ENCODE measurements around the gene ASH1L. TPM values are rescaled to one million over a fixed set of nuclear protein-coding genes. Genes with fewer than 3 reads are reported as not detected.

Gene ASH1L
- total RNA-seq, 3 donors from 2014 or later = 83.2 to 103 (median 85.6) TPM

DNA sequence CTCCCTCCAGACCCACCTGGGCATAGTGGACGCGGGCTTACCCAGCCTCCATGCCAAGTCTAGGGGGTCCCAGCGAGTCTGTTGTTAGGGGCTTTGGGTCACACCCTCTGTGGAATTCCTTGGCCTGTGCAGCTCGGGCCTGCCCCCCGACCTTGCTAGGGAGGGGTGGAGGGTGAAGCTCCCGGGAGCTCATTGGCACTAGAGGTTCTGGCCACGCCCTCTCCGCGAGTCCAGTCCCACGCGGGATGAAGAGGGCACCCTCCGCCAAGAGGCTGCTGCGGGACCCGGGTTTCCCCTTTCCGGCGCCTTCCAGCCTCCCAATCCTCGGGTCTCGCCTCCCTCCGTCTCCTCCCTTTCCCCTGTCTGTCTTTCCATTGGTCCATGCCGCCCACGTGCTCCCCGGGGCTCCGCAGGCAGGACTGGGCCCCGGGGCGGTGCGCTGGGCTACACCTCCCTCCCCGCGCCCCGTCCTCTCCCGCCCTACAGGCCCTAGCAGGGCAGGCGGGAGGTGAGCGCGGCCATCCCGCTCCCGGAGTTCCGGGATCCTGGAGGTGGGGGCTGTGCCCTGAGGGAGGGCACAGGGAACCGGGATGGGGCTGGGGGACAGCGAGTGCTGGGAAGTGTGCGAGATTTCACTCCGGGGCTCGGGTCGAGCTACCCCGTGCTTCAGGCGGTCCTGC is 238.4 kb downstream of the ASH1L start:
- peak; percentile 93 to 94 for DNase-seq (ENCODE audit: low spot score in 2 of 2)
- Histone ChIP-seq H3K4me3 (peak overlapping the region; percentile 73 to 82 (median 79)), H3K9me3 (no peaks in the 10 kb centered on the region), H3K4me1 (peaks cover 5 to 9% of the 10 kb centered on the region in 2 donors), H3K36me3 (no peaks in the 10 kb centered on the region), H3K27me3 (no peaks in the 10 kb centered on the region), H3K27ac (peak overlapping the region; percentile 90 to 97)
- intact Hi-C loops (cut with DNase I; ENCODE audit: low total_unique reads) = loop anchor here (5.0 kb wide), 1 partner anchor 72 kb away; no protein-coding TSS in a partner anchor
- TF ChIP-seq POLR2A (IDR thresholded peaks at IDR 0.05) = peak; percentile 58
- peak; percentile 30 to 41 (median 33) for TF ChIP-seq POLR2AphosphoS5 (IDR thresholded peaks at IDR 0.05)
- TF ChIP-seq, protein P1, sequence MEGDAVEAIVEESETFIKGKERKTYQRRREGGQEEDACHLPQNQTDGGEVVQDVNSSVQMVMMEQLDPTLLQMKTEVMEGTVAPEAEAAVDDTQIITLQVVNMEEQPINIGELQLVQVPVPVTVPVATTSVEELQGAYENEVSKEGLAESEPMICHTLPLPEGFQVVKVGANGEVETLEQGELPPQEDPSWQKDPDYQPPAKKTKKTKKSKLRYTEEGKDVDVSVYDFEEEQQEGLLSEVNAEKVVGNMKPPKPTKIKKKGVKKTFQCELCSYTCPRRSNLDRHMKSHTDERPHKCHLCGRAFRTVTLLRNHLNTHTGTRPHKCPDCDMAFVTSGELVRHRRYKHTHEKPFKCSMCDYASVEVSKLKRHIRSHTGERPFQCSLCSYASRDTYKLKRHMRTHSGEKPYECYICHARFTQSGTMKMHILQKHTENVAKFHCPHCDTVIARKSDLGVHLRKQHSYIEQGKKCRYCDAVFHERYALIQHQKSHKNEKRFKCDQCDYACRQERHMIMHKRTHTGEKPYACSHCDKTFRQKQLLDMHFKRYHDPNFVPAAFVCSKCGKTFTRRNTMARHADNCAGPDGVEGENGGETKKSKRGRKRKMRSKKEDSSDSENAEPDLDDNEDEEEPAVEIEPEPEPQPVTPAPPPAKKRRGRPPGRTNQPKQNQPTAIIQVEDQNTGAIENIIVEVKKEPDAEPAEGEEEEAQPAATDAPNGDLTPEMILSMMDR (IDR thresholded peaks at IDR 0.05) = peak in 1 of 3 donors; percentile 11

DNA sequence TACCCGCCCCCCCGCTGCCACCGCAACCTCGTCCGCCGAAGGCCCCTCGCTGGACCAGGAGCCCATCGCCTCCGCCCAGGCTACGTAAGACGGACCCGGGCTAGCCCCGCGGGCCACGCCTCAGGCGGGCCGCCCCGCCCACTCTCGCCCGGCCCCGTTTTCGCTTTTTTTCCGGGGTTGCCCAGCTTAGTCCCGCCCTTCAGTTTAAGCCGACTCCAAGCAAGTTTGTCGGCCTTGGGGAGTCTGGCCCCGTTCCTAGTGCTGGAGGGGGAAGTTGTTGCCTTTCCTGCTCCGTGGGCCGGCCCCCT is 238.9 kb downstream of the ASH1L start:
- intact Hi-C loops (cut with DNase I; ENCODE audit: low total_unique reads) = loop anchor here (5.0 kb wide), 1 partner anchor 71 kb away; no protein-coding TSS in a partner anchor
- Histone ChIP-seq H3K4me1 (peaks cover 5 to 9% of the 10 kb centered on the region in 2 donors), H3K9me3 (no peaks in the 10 kb centered on the region), H3K27ac (peak overlapping the region; percentile 90 to 97), H3K4me3 (peak overlapping the region; percentile 73 to 82 (median 79)), H3K36me3 (no peaks in the 10 kb centered on the region), H3K27me3 (no peaks in the 10 kb centered on the region)
- TF ChIP-seq, protein P1 (IDR thresholded peaks at IDR 0.05) = no peak
- TF ChIP-seq POLR2AphosphoS5 (IDR thresholded peaks at IDR 0.05) (no peak), POLR2A (IDR thresholded peaks at IDR 0.05) (no peak)
- peak; percentile 79 to 80 for DNase-seq (ENCODE audit: low spot score in 2 of 2)

DNA sequence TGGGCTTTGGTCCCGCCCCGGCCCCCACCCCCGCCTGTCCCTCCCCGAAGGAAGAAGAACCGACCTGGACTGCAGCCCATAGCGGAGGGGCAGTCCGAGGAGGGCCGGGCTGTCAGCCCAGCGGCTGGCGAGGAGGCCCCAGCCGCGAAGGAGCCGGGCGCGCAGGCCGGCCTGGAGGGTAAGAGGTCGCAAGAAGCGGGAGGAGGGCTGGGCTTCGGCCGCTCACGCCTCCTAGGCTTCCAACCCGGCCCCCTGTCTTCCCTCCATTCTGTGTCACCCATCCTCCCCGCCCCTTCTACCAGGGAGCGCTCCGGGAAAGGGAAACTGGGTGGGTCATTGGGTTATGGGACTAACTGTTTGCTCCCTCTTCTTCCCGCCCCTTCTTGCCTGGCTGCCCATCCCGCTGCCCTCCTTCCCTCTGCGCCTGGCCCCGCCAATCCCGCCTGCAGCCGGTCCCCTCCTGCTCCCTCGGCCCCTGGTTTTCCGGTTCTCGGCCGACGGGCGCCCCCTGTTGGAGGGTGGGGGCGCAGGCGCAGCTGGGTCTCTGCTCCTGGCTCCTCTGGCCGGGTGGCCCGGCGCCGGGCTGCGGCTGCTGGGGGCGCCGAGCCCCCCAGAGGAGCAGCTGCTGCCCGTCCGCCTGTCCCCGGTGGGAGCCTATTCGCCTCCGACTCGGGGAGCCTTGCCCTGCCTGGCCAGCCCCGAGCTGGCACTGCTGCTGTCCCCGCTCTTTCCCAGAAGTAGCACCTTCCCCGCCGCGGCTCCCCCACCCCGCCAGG is 239.5 kb downstream of the ASH1L start:
- Histone ChIP-seq H3K27ac (peak overlapping the region; percentile 90 to 97), H3K27me3 (no peaks in the 10 kb centered on the region), H3K9me3 (no peaks in the 10 kb centered on the region), H3K4me3 (peak overlapping the region; percentile 73 to 82 (median 79)), H3K36me3 (no peaks in the 10 kb centered on the region), H3K4me1 (peaks cover 5 to 9% of the 10 kb centered on the region in 2 donors)
- intact Hi-C loops (cut with DNase I; ENCODE audit: low total_unique reads) = loop anchor here (5.0 kb wide), 1 partner anchor 71 kb away; no protein-coding TSS in a partner anchor
- no peak for TF ChIP-seq POLR2A (IDR thresholded peaks at IDR 0.05)
- TF ChIP-seq POLR2AphosphoS5 (IDR thresholded peaks at IDR 0.05) = peak in 1 of 3 donors; percentile 34
- TF ChIP-seq, protein P1 (IDR thresholded peaks at IDR 0.05) = peak; percentile 91 to 97 (median 96)
- DNase-seq (ENCODE audit: low spot score in 2 of 2) = peak; percentile 83 to 89

DNA sequence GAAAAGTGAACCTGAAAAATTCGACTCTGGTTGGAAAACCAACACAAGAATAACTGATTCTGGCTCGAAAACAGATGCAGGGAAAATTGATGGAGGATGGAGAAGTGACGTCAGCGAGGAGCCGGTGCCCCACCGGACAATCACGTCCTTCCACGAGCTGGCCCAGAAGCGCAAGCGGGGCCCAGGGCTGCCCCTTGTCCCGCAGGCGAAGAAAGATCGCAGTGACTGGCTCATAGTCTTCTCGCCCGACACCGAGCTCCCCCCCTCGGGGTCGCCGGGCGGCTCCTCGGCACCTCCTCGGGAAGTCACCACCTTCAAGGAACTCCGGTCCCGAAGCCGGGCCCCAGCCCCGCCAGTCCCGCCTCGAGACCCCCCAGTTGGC is 240.0 kb downstream of the ASH1L start:
- Histone ChIP-seq H3K27me3 (no peaks in the 10 kb centered on the region), H3K9me3 (no peaks in the 10 kb centered on the region), H3K36me3 (no peaks in the 10 kb centered on the region), H3K4me1 (peaks cover 5 to 9% of the 10 kb centered on the region in 2 donors), H3K4me3 (peak overlapping the region; percentile 73 to 82 (median 79)), H3K27ac (peak overlapping the region; percentile 90 to 97)
- no peak for DNase-seq (ENCODE audit: low spot score in 2 of 2)
- intact Hi-C loops (cut with DNase I; ENCODE audit: low total_unique reads) = loop anchor here (5.0 kb wide), 1 partner anchor 70 kb away; no protein-coding TSS in a partner anchor
- TF ChIP-seq, protein P1 (IDR thresholded peaks at IDR 0.05) = no peak
- TF ChIP-seq POLR2AphosphoS5 (IDR thresholded peaks at IDR 0.05) = no peak
- TF ChIP-seq POLR2A (IDR thresholded peaks at IDR 0.05) = no peak

All from breast epithelium (tissue), 4 donors.